H1 (cell line): ENCODE results near the gene CLEC4F. TPM values are rescaled to one million over a fixed set of nuclear protein-coding genes. Genes with fewer than 3 reads are reported as not detected.

ENCODE experiments used
- TCF12 ChIP-seq: IDR thresholded peaks from 2 replicates; pipeline ENCODE4 v1.6.1; 2011; ENCODE audit warnings: low read depth, mild to moderate bottlenecking, low read length
- polyA plus RNA-seq, 7 experiments: library from polyadenylated mRNA; depleted of rRNA in 3 of 7; stranded (reverse) in 5 of 7; unstranded in 2 of 7; fragments of >200 nt in 5 of 7; fragments of 200-250 nt in 2 of 7; gene quantifications; 1 replicate in 5 of 7; 2 replicates in 1 of 7; 4 replicates in 1 of 7; pipeline versions ENCODE4 v1.2.1 to v1.2.3, GENCODE V29; 2011 to 2013; ENCODE audit warnings: missing spikeins in 2 of 7, mixed read lengths in 2 of 7
- total RNA-seq: library from RNA; stranded (reverse); fragmentation: NEBNext Ultra II Directional; extraction: Animal tissue kit (Norgen Biotek cat#: 25700); gene quantifications from 2 replicates; pipeline ENCODE4 v1.2.1, GENCODE V29; 2021
- TF ChIP-seq, protein P1 (sequence below): fragments of 300-600 bp; sonication (generic); IDR thresholded peaks from 2 replicates; pipeline ENCODE4 v1.7.1; 2012; ENCODE audit warnings: low read length, moderate library complexity, mild to moderate bottlenecking, inconsistent platforms; ENCODE audit not compliant: insufficient replicate concordance

The CLEC4F gene
- total and polyA plus RNA-seq, 2 of the 8 experiments (the other 6 are each of a cell fraction or from before 2014, with no cell fraction given), result not detected

DNA sequence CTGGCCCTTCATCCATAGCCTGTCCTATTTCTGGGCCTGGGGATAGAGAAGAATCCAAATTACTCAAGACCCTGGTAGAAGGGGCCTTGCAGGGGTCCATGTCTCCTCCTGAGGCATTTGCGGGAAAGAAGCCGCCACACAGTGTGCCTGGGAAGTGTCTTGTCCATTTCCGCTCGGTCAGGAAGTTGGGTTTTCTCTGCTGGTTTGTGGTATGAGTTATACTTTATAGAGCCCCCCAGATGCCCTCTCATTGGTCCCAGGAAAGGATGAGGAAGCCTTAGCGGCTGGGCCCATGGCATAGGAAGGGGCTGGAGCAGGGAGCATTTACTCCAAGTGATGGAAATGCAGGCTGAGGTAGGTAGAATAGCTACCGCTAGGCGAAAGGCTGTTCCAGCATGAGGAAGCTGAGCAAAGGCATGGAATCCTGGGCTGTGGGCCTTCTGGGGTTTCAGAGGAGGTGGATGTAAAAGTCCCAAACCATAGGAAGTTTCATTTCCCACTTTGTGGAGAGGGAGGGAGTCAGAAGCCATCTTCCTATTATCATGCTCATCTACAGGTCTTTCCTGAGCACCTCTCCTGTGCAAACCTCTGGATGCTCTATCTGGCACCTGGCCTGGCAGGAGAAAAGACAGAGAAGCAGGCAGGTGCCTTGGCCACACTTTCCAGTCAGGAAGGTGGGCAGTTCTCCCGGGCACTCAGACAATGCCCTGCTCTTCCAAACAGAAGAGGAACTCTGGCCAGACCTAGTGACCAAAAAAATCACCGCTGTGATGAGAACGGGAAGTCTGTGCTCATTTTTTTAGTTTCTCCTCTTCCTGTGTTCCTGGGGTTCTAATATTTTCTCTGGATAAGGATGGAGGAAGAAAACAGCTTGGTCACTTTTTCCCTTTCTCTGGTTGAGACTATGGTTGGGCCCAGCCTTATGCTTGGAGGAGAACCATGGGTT is 17.9 kb upstream of the CLEC4F start (continued):
- TF ChIP-seq, protein P1, sequence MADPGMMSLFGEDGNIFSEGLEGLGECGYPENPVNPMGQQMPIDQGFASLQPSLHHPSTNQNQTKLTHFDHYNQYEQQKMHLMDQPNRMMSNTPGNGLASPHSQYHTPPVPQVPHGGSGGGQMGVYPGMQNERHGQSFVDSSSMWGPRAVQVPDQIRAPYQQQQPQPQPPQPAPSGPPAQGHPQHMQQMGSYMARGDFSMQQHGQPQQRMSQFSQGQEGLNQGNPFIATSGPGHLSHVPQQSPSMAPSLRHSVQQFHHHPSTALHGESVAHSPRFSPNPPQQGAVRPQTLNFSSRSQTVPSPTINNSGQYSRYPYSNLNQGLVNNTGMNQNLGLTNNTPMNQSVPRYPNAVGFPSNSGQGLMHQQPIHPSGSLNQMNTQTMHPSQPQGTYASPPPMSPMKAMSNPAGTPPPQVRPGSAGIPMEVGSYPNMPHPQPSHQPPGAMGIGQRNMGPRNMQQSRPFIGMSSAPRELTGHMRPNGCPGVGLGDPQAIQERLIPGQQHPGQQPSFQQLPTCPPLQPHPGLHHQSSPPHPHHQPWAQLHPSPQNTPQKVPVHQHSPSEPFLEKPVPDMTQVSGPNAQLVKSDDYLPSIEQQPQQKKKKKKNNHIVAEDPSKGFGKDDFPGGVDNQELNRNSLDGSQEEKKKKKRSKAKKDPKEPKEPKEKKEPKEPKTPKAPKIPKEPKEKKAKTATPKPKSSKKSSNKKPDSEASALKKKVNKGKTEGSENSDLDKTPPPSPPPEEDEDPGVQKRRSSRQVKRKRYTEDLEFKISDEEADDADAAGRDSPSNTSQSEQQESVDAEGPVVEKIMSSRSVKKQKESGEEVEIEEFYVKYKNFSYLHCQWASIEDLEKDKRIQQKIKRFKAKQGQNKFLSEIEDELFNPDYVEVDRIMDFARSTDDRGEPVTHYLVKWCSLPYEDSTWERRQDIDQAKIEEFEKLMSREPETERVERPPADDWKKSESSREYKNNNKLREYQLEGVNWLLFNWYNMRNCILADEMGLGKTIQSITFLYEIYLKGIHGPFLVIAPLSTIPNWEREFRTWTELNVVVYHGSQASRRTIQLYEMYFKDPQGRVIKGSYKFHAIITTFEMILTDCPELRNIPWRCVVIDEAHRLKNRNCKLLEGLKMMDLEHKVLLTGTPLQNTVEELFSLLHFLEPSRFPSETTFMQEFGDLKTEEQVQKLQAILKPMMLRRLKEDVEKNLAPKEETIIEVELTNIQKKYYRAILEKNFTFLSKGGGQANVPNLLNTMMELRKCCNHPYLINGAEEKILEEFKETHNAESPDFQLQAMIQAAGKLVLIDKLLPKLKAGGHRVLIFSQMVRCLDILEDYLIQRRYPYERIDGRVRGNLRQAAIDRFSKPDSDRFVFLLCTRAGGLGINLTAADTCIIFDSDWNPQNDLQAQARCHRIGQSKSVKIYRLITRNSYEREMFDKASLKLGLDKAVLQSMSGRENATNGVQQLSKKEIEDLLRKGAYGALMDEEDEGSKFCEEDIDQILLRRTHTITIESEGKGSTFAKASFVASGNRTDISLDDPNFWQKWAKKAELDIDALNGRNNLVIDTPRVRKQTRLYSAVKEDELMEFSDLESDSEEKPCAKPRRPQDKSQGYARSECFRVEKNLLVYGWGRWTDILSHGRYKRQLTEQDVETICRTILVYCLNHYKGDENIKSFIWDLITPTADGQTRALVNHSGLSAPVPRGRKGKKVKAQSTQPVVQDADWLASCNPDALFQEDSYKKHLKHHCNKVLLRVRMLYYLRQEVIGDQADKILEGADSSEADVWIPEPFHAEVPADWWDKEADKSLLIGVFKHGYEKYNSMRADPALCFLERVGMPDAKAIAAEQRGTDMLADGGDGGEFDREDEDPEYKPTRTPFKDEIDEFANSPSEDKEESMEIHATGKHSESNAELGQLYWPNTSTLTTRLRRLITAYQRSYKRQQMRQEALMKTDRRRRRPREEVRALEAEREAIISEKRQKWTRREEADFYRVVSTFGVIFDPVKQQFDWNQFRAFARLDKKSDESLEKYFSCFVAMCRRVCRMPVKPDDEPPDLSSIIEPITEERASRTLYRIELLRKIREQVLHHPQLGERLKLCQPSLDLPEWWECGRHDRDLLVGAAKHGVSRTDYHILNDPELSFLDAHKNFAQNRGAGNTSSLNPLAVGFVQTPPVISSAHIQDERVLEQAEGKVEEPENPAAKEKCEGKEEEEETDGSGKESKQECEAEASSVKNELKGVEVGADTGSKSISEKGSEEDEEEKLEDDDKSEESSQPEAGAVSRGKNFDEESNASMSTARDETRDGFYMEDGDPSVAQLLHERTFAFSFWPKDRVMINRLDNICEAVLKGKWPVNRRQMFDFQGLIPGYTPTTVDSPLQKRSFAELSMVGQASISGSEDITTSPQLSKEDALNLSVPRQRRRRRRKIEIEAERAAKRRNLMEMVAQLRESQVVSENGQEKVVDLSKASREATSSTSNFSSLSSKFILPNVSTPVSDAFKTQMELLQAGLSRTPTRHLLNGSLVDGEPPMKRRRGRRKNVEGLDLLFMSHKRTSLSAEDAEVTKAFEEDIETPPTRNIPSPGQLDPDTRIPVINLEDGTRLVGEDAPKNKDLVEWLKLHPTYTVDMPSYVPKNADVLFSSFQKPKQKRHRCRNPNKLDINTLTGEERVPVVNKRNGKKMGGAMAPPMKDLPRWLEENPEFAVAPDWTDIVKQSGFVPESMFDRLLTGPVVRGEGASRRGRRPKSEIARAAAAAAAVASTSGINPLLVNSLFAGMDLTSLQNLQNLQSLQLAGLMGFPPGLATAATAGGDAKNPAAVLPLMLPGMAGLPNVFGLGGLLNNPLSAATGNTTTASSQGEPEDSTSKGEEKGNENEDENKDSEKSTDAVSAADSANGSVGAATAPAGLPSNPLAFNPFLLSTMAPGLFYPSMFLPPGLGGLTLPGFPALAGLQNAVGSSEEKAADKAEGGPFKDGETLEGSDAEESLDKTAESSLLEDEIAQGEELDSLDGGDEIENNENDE, result no peak
- no peak for TF ChIP-seq TCF12
